ENCODE measurements around the gene WNK2.
"Not testable (repeated sequence)": the region's sequence is repeated elsewhere in the genome, so short reads cannot be mapped to it uniquely, and the experiment has no call there.

The WNK2 gene

GRCh38 chr9:93183663-93184431, at the start of gene WNK2:
WNK2 (plus strand) TSS chr9:93184139; CDS start chr9:93184930, 791 bp downstream.
- peak; percentile 8 for DNase-seq

DNA sequence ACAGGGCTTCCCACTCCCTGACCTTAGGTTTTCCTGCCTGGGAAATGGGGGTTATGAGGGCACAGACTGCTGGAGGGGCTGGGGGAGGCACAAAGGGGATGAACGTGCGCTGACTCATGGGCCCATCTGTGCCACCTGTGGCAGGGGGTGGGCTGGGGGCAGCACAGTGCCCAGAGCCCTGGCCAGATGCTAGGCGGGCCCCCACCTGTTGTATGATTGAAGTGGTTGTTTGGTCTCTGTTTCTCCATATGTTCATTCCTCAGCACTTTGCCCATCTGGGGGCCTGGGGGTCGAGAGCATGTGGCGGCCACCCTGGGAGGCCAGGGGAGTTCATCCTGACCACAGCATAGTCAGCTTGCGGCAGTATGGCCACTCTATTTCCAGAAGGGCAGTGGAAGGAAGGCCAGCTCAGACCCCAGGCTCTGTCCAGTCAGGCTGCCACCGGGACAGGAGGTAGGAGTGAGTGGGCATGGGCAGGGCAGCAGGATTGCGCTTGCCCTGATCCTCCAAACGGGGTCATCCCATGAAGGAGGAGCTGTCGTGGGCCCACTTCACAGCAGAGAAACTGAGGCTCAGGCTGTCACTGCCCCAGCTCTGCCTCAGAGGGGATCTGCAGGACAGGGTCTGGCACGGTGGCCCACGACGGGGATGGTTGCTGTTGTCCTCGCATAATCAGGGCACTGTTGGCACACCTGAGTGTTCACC, 49.0 kb upstream of the WNK2 start:
- no peak for DNase-seq

DNA sequence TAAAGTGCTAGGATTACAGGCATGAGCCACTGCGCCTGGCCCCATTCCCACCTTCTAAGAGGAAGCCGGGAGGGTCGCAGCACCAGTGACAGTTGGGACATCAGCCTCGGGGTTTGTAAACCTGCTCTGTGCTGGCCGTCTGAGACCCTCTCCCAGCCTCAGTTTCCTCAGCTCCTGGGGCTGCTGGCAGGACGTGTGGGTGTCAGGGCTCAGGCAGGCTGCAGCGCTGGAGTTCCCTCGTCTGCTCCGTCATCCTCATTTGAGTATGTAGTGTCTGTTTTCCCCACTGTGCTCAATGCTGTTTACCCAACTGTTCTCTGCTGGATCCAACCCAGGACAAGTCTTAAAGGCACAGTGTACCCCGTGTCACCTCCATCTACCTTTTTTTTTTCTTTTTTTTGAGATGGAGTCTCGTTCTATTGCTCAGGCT, 47.9 kb upstream of the WNK2 start:
- DNase-seq, result no peak

DNA sequence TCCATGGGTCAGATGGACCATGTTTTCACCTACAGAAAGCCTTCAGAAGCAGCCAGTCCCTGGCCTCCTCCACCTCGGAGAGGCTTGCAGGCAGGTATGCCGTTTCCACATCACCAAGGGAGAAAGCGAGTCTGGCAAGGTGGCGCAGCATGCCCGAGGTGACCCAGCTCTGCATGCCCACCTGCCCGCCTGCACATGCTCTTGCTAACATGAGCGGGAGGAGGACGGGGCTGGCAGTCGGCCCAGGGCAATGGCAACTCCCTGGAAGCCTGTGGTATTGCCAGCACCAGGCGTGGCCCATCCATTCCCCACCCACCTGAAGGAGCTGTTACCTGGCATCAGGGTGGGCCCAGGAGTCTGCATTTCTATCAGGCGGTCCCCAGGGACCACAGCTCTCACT, 46.6 kb upstream of the WNK2 start:
- no peak for DNase-seq

DNA sequence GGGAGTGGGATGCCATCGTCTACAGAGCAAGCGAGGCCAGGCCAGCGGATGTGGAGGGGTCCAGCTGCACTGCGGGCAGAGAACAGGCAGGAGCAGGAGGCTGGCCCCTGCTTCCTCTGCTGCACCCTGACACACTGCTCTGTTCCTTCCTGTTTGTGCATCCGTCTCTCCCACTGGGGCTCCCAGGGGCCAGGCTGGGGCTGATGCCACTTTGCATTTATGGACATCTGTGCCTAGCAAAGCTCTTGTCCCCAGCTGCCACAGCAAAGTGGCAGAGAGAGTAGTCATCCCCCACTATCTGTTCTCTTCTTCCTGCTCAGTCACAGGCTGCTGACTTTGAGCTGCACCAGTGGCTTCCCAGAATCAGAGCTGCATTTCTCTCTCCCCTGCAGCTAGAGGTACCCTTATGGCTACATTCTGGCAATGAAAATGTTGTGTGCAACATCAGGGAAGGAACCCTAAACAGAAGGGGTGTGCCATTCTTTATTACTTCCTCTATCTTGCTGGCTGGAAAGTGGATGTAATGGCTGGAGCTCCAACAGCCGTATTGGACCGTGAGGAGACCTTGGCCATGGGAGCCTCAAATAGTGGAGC, 45.7 kb upstream of the WNK2 start:
- no peak for DNase-seq

DNA sequence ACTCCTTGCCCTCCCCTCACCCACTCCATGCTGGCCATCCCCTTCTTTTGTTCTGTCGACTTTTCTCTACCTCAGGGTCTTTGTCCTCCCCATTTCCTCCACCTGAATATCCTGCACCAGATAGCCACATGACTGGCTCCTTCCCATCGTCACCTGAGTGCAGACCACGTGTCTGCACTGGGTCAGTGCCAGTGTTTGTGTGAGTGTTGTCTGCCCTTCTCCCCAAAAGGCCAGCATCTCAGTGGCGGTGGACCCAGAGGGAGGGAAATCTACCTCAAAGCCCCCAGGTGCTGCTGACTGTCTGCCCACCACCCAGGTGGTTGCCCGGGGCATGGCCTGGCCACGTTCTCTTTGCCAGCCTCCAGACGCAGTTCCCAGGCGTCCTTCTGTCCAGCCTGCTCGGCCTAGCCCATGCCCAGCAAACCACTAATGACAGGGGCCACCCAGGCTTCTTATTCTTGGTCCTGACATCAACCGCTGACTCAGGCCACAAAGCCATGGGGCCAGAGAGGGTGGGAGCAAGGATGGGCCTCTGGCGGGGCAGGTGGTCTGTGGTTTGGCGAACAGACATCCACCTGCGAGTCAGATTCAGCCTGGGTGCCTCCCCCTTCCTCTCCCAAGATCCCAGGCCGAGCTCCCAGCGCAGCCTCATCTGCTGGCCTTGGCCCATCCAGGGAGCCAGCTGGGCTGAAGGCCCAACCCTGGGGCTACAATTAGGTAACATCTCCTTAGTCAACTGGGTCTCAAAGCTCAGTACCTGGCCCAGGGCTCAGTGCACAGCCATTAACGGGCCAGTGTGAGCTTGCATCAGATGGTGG, 44.4 kb upstream of the WNK2 start:
- peak; percentile 22 for DNase-seq

- no peak for DNase-seq
These were observed 42.0 kb upstream of the WNK2 start for GRCh38 chr9:93141771-93142483.

GRCh38 chr9:93143830-93144530, 40.0 kb upstream of the WNK2 start:
- no peak for DNase-seq

DNA sequence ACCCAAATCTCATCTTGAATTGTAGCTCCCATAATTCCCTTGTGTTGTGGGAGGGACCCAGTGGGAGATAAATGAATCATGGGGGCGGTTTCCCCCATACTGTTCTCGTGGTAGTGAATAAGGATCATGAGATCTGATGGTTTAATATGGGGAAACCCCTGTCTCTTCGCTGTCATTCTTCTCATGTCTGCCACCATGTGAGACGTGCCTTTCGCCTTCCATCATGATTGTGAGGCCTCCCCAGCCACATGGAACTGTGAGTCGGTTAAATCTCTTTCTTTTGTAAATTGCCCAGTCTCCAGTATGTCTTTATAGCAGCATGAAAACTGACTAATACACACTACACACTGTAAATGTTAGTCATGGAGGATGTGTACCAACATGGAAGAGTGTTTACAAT, 37.2 kb upstream of the WNK2 start:
- not testable (repeated sequence) for DNase-seq

GRCh38 chr9:93147632-93148031, 36.3 kb upstream of the WNK2 start:
- DNase-seq, result no peak

DNA sequence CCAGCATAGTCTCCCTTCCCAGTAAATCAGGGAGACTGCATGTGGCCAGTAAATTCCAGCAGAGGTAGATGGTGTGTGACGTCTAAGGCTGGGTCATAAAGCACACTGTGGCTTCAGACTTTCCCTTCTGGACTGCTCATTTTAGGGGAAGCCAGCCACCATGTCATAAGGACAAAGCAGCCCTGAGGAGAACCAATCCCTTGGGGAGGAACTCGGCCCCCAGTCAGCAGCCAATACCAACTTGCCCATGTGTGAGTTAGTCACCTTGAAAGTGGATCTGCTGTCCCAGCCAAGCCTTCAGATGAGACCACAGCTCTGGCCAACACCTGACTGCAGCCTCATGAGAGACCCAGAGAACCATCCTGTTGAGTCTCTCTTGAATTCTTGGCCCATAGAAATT, 35.2 kb upstream of the WNK2 start:
- no peak for DNase-seq

DNA sequence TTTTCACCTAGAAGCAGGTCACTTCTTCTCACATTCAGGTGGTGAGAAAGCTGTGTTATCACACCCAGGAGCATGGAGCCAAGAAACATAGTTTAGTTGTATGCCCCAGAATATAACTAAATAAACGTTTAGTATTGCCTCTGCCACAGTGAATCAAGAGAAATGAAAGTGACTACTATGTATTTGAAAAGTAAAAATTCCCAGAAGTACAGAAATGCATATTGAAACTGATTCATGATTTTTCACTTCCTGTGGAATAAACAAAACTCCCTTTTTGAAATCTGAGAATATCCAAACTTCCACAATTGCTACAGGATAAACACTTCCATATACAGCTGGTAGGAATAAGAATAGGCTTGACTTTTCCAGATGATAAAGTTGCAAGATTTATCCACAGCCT, 34.6 kb upstream of the WNK2 start:
- DNase-seq, result no peak

GRCh38 chr9:93151097-93151784, 32.7 kb upstream of the WNK2 start:
- no peak for DNase-seq

GRCh38 chr9:93154293-93154903, 29.5 kb upstream of the WNK2 start:
- DNase-seq, result no peak

DNA sequence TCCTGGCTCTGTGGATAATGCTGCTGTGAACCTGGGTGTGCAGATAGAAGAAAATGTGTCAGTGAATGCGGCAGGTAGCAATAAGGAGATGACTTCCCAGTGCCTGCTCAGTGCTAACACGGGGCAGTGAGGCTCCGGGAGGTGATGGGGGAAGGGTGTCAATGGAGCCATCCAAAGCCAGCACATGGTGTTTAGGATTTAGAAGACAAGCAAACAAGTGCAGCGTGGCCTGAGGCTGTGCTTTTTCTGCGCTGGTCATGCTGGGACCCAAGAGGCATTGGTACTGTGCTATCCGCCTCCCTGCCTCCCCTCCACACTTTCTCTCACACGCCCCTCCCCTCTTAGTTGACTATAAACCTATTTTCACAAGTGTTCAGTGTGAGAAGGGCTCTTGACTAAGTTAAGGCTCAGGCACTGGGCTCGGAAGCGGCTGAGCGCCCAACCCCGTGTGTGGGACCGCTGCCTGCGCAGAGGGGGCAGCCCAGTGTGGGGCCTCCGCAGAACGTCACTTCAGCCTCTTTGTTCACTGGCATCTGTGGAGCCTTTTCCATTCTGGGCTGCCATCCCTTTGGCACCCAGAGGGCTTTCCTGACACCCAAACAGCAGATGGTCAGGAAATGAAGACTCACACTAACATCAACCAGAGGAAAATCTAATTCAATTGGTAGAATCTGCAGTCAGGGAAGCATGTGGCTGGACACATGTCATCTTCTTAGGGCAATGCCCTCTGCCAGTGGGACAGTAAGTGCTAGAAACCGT, 28.0 kb upstream of the WNK2 start:
- no peak for DNase-seq

- DNase-seq, result no peak
These were observed 27.4 kb upstream of the WNK2 start for GRCh38 chr9:93156475-93157008.

- DNase-seq, result peak; percentile 56
These were observed 24.1 kb upstream of the WNK2 start for GRCh38 chr9:93159601-93160471.

DNA sequence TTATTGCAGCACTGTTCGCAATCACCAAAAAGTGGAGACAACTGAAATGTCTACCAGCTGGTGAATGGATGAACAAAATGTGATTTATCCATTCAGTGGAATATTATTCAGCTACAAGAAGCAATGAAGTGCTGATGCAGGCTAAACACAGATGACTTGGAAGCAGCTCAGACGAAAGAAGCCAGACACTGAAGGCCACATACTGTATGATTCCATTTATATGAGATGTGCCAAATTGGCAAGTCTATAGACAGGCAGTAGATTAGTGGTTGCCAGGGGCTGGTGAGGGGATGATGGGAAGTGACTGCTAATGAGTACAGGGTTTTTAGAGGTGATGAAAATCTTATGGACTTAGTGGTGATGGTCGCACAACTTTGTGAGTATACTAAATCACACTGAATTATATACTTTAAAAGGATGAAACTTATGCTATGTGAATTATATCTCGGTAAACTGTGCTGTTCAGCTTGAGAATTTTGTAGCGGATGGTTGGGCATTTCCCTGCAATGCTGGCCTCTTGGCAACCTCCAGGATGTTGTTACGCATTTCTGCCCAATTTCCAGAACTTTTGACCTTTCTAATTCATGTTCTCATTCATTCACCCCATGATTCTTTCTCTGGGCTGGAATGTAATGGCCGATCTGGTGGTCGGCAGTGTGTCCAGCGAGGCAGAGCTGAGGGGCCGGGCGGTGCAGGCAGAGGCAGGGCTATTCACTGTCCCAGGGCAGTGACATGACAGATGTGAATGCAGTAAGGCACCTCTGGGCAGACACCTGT, 22.0 kb upstream of the WNK2 start:
- no peak for DNase-seq

Data from NCI-H226 (cell line).